HEK293 (cell line): Measurements from ENCODE around the gene NEO1.
A peak's percentile ranks its signal among the peaks of the same experiment; 100 is the strongest.

Experiments
- CTCF ChIA-PET: fragments of 350-600 bp; formaldehyde crosslinking; extraction: SDS; loops from one replicate; lab custom pipeline; 2021; ENCODE audit warnings: antibody characterized with exemption; lab: Yijun Ruan, JAX
- POLR2A ChIA-PET: fragments of 300-600 bp; formaldehyde crosslinking; extraction: SDS; loops from one replicate; lab custom pipeline; 2020; ENCODE audit warnings: antibody characterized with exemption, inconsistent platforms; lab: Yijun Ruan, JAX
- H3K27ac ChIP-seq: fragments of 200-500 bp; sonication (Bioruptor generic); 2 replicates; pipeline ENCODE4 v1.5.1; 2014; ENCODE audit warnings: low read depth, low read length, control low read depth, inconsistent platforms; ENCODE audit errors: extremely low read depth
- H3K36me3 ChIP-seq, 2 experiments: fragments of 200-500 bp in 1 of 2; sonication (Bioruptor generic) in 1 of 2; 1 replicate in 1 of 2; 2 replicates in 1 of 2; pipeline ENCODE4 v1.5.1; 2014 to 2017; ENCODE audit warnings: inconsistent platforms in 2 of 2, low read length in 2 of 2; ENCODE audit not compliant: control insufficient read depth in 2 of 2, insufficient read depth in 1 of 2
- H3K4me1 ChIP-seq: fragments of 200-500 bp; sonication (Bioruptor generic); 2 replicates; pipeline ENCODE4 v1.5.1; 2014; ENCODE audit warnings: mild to moderate bottlenecking, low read length, inconsistent platforms; ENCODE audit not compliant: control insufficient read depth, insufficient read depth
- H3K4me3 ChIP-seq: 2 replicates; pipeline ENCODE4 v1.5.1; 2011; ENCODE audit warnings: low read depth, mild to moderate bottlenecking, control low read depth, low read length, moderate library complexity
- H3K9me3 ChIP-seq: fragments of 200-500 bp; sonication (Bioruptor generic); 2 replicates; pipeline ENCODE4 v1.5.1; 2014; ENCODE audit warnings: low read depth, low read length, inconsistent platforms; ENCODE audit not compliant: control insufficient read depth, insufficient read depth
- ATF2 ChIP-seq: fragments of 450-650 bp; formaldehyde crosslinking; IDR thresholded peaks from 2 replicates; pipeline ENCODE4 v1.5.1; 2016; ENCODE audit warnings: missing biosample characterization, missing genetic modification characterization, low read depth
- EGR2 ChIP-seq: fragments of 450-650 bp; formaldehyde crosslinking; IDR thresholded peaks from 2 replicates; pipeline ENCODE4 v1.5.1; 2016; ENCODE audit warnings: low read depth, missing biosample characterization, missing genetic modification characterization
- GFI1B ChIP-seq: fragments of 450-650 bp; formaldehyde crosslinking; IDR thresholded peaks from 2 replicates; pipeline ENCODE4 v1.5.1; 2016; ENCODE audit warnings: missing biosample characterization, missing genetic modification characterization
- KLF1 ChIP-seq: fragments of 450-650 bp; formaldehyde crosslinking; IDR thresholded peaks from 2 replicates; pipeline ENCODE4 v1.5.1; 2016; ENCODE audit warnings: missing biosample characterization, missing genetic modification characterization
- KLF16 ChIP-seq: fragments of 450-650 bp; formaldehyde crosslinking; IDR thresholded peaks from 2 replicates; pipeline ENCODE4 v1.5.1; 2017; ENCODE audit warnings: missing biosample characterization, missing genetic modification characterization
- OVOL3 ChIP-seq: fragments of 450-650 bp; formaldehyde crosslinking; IDR thresholded peaks from 2 replicates; pipeline ENCODE4 v1.5.1; 2016; ENCODE audit warnings: missing biosample characterization, missing genetic modification characterization
- PRDM1 ChIP-seq: fragments of 450-650 bp; formaldehyde crosslinking; IDR thresholded peaks from 2 replicates; pipeline ENCODE4; 2016; ENCODE audit warnings: missing biosample characterization, missing genetic modification characterization
- SCRT1 ChIP-seq: fragments of 450-650 bp; formaldehyde crosslinking; IDR thresholded peaks from 2 replicates; pipeline ENCODE4 v1.5.1; 2016; ENCODE audit warnings: missing biosample characterization, missing genetic modification characterization, borderline replicate concordance
- ZBTB21 ChIP-seq: fragments of 450-650 bp; formaldehyde crosslinking; IDR thresholded peaks from 2 replicates; pipeline ENCODE4 v1.5.1; 2017; ENCODE audit warnings: missing biosample characterization, missing genetic modification characterization
- ZIC2 ChIP-seq: fragments of 450-650 bp; formaldehyde crosslinking; IDR thresholded peaks from 2 replicates; pipeline ENCODE4 v1.5.1; 2016; ENCODE audit warnings: missing biosample characterization, missing genetic modification characterization
- ZNF10 ChIP-seq: fragments of 450-650 bp; formaldehyde crosslinking; IDR thresholded peaks from 2 replicates; pipeline ENCODE4 v1.5.1; 2017; ENCODE audit warnings: missing biosample characterization, missing genetic modification characterization
- ZNF140 ChIP-seq: fragments of 450-650 bp; formaldehyde crosslinking; IDR thresholded peaks from 2 replicates; pipeline ENCODE4 v1.5.1; 2016; ENCODE audit warnings: missing biosample characterization, missing genetic modification characterization
- ZNF155 ChIP-seq: fragments of 450-650 bp; formaldehyde crosslinking; IDR thresholded peaks from 2 replicates; pipeline ENCODE4 v1.5.1; 2016; ENCODE audit warnings: missing biosample characterization, missing genetic modification characterization
- ZNF223 ChIP-seq: fragments of 450-650 bp; formaldehyde crosslinking; IDR thresholded peaks from 2 replicates; pipeline ENCODE4 v1.5.1; 2016; ENCODE audit warnings: missing biosample characterization, missing genetic modification characterization
- ZNF335 ChIP-seq: fragments of 450-650 bp; formaldehyde crosslinking; conservative IDR thresholded peaks from 2 replicates; pipeline ENCODE4 v1.5.1; 2016; ENCODE audit warnings: missing biosample characterization, missing genetic modification characterization
- ZNF391 ChIP-seq: fragments of 450-650 bp; formaldehyde crosslinking; IDR thresholded peaks from 2 replicates; pipeline ENCODE4 v1.5.1; 2016; ENCODE audit warnings: low read depth, missing biosample characterization, missing genetic modification characterization, borderline replicate concordance
- ZNF404 ChIP-seq: fragments of 450-650 bp; formaldehyde crosslinking; IDR thresholded peaks from 2 replicates; pipeline ENCODE4 v1.5.1; 2017; ENCODE audit warnings: missing biosample characterization, missing genetic modification characterization
- ZNF514 ChIP-seq: fragments of 450-650 bp; formaldehyde crosslinking; IDR thresholded peaks from 2 replicates; pipeline ENCODE4 v1.5.1; 2016; ENCODE audit warnings: missing biosample characterization, missing genetic modification characterization
- ZNF555 ChIP-seq: fragments of 450-650 bp; formaldehyde crosslinking; conservative IDR thresholded peaks from 2 replicates; pipeline ENCODE4 v1.5.1; 2017; ENCODE audit warnings: missing biosample characterization, mild to moderate bottlenecking, missing genetic modification characterization, inconsistent platforms
- ZNF560 ChIP-seq: fragments of 450-650 bp; formaldehyde crosslinking; IDR thresholded peaks from 2 replicates; pipeline ENCODE4 v1.5.1; 2017; ENCODE audit warnings: missing biosample characterization, missing genetic modification characterization, borderline replicate concordance
- ZNF596 ChIP-seq: fragments of 450-650 bp; IDR thresholded peaks from 2 replicates; pipeline ENCODE4 v1.5.0; 2018; ENCODE audit warnings: missing biosample characterization, mild to moderate bottlenecking, missing genetic modification characterization, moderate library complexity
- ZNF624 ChIP-seq: fragments of 450-650 bp; formaldehyde crosslinking; IDR thresholded peaks from 2 replicates; pipeline ENCODE4 v1.5.1; 2017; ENCODE audit warnings: missing biosample characterization, missing genetic modification characterization
- ZNF629 ChIP-seq: fragments of 450-650 bp; formaldehyde crosslinking; IDR thresholded peaks from 2 replicates; pipeline ENCODE4 v1.5.1; 2017; ENCODE audit warnings: missing biosample characterization, missing genetic modification characterization
- ZNF664 ChIP-seq: fragments of 450-650 bp; formaldehyde crosslinking; IDR thresholded peaks from 2 replicates; pipeline ENCODE4 v1.5.1; 2016; ENCODE audit warnings: missing biosample characterization, missing genetic modification characterization
- ZNF843 ChIP-seq: fragments of 450-650 bp; formaldehyde crosslinking; IDR thresholded peaks from 2 replicates; pipeline ENCODE4 v1.5.1; 2016; ENCODE audit warnings: missing biosample characterization, missing genetic modification characterization
- TF ChIP-seq, protein P1 (sequence below): sonication (generic); formaldehyde crosslinking; IDR thresholded peaks from 2 replicates; pipeline ENCODE4 v1.8.1; 2022; ENCODE audit warnings: mild to moderate bottlenecking, moderate library complexity, missing genetic modification reagents
- TF ChIP-seq, protein P2 (sequence below): fragments of 450-650 bp; formaldehyde crosslinking; IDR thresholded peaks from 2 replicates; pipeline ENCODE4 v1.5.1; 2017; ENCODE audit warnings: missing biosample characterization, missing genetic modification characterization
- TF ChIP-seq, protein P3 (sequence below): fragments of 450-650 bp; formaldehyde crosslinking; IDR thresholded peaks from 2 replicates; pipeline ENCODE4 v1.5.1; 2017; ENCODE audit warnings: missing biosample characterization, missing genetic modification characterization
- TF ChIP-seq, protein P4 (sequence below): fragments of 450-650 bp; formaldehyde crosslinking; IDR thresholded peaks from 2 replicates; pipeline ENCODE4 v1.5.1; 2016; ENCODE audit warnings: missing biosample characterization, missing genetic modification characterization

The NEO1 gene

DNA sequence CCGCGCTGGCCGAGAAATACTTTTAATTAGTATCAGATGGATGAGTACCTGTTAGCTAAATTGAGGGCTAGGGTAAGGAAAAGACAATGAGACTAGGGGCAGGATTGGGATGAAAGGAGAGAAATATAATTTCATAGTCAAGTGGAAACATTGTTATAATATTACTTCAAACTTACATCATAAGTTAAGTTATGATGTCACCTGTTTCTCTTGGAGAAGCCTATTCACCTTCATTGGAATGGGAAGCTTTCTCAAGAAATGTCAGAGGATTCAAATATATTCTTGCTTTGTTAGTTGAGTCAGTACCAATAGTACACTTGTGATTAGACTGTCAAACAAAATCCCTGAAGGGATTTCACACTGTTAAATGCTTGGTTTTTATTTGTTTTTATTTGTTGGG, 116.2 kb downstream of the NEO1 start:
- Histone ChIP-seq H3K36me3 (peaks cover 4 to 10% of the 10 kb centered on the region in 2 experiments; a peak in 2 of 3 replicates), H3K4me3 (no peak overlapping the region), H3K4me1 (no peaks in the 10 kb centered on the region), H3K9me3 (no peaks in the 10 kb centered on the region), H3K27ac (no peak overlapping the region)
- POLR2A ChIA-PET: interaction anchor here (0.7 kb wide), 1 partner anchor 547 kb away, joined by 3 read pairs; no protein-coding TSS in a partner anchor
- TF ChIP-seq ZNF335 (tag by site-specific recombination) (no peak), ZNF391 (tag by site-specific recombination) (no peak), ATF2 (peak; percentile 87), ZNF514 (no peak), ZNF555 (no peak), OVOL3 (tag by site-specific recombination) (no peak), SCRT1 (tag by site-specific recombination) (no peak), KLF1 (no peak), ZNF629 (tag by site-specific recombination) (peak; percentile 32; the same call in 1 of the 2 replicates), ZBTB21 (tag by site-specific recombination) (peak; percentile 31; the same call in 1 of the 2 replicates), ZNF664 (tag by site-specific recombination) (no peak)
- CTCF ChIA-PET: no interaction called here

DNA sequence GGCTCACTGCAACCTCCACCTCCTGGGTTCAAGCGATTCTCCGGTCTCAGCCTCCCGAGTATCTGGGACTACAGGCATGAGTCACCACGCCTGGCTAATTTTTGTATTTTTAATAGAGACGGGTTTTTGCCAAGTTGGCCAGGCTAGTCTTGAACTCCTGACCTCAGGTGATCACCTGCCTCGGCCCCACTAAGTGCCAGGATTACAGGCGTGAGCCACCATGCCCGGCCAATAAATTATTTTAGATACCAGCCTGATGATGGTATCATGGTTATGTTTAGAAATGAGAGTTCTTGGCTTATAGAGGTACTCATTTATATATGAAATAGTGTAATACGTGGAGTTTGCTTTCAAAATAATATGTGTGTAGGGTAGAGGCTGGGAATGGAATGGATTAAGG, 119.4 kb downstream of the NEO1 start:
- POLR2A ChIA-PET: no interaction called here
- Histone ChIP-seq H3K4me1 (peaks cover 14% of the 10 kb centered on the region), H3K9me3 (no peaks in the 10 kb centered on the region), H3K27ac (no peak overlapping the region), H3K4me3 (no peak overlapping the region), H3K36me3 (peaks cover 1 to 3% of the 10 kb centered on the region in 2 experiments)
- CTCF ChIA-PET: no interaction called here
- TF ChIP-seq, protein P1, sequence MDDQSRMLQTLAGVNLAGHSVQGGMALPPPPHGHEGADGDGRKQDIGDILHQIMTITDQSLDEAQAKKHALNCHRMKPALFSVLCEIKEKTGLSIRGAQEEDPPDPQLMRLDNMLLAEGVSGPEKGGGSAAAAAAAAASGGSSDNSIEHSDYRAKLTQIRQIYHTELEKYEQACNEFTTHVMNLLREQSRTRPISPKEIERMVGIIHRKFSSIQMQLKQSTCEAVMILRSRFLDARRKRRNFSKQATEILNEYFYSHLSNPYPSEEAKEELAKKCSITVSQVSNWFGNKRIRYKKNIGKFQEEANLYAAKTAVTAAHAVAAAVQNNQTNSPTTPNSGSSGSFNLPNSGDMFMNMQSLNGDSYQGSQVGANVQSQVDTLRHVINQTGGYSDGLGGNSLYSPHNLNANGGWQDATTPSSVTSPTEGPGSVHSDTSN (CRISPR knock-in tag): no peak
- TF ChIP-seq KLF16 (no peak), PRDM1 (tag by site-specific recombination) (no peak), ZNF404 (no peak), GFI1B (tag by site-specific recombination) (no peak), ZNF596 (no peak), ZNF140 (tag by site-specific recombination) (no peak), ZNF155 (no peak), ZNF560 (no peak), ZNF223 (tag by site-specific recombination) (no peak), ZIC2 (tag by site-specific recombination) (no peak), ZNF843 (tag by site-specific recombination) (no peak), ZNF10 (tag by site-specific recombination) (no peak), EGR2 (tag by site-specific recombination) (no peak), ZNF624 (tag by site-specific recombination) (no peak)
- TF ChIP-seq, protein P2, sequence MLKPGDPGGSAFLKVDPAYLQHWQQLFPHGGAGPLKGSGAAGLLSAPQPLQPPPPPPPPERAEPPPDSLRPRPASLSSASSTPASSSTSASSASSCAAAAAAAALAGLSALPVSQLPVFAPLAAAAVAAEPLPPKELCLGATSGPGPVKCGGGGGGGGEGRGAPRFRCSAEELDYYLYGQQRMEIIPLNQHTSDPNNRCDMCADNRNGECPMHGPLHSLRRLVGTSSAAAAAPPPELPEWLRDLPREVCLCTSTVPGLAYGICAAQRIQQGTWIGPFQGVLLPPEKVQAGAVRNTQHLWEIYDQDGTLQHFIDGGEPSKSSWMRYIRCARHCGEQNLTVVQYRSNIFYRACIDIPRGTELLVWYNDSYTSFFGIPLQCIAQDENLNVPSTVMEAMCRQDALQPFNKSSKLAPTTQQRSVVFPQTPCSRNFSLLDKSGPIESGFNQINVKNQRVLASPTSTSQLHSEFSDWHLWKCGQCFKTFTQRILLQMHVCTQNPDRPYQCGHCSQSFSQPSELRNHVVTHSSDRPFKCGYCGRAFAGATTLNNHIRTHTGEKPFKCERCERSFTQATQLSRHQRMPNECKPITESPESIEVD (tag by site-specific recombination): no peak
- TF ChIP-seq, protein P3, sequence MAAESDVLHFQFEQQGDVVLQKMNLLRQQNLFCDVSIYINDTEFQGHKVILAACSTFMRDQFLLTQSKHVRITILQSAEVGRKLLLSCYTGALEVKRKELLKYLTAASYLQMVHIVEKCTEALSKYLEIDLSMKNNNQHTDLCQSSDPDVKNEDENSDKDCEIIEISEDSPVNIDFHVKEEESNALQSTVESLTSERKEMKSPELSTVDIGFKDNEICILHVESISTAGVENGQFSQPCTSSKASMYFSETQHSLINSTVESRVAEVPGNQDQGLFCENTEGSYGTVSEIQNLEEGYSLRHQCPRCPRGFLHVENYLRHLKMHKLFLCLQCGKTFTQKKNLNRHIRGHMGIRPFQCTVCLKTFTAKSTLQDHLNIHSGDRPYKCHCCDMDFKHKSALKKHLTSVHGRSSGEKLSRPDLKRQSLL (tag by site-specific recombination): no peak
- TF ChIP-seq, protein P4, sequence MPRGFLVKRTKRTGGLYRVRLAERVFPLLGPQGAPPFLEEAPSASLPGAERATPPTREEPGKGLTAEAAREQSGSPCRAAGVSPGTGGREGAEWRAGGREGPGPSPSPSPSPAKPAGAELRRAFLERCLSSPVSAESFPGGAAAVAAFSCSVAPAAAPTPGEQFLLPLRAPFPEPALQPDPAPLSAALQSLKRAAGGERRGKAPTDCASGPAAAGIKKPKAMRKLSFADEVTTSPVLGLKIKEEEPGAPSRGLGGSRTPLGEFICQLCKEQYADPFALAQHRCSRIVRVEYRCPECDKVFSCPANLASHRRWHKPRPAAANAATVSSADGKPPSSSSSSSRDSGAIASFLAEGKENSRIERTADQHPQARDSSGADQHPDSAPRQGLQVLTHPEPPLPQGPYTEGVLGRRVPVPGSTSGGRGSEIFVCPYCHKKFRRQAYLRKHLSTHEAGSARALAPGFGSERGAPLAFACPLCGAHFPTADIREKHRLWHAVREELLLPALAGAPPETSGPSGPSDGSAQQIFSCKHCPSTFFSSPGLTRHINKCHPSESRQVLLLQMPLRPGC (tag by site-specific recombination): no peak
